CD4-positive, CD25-positive, alpha-beta regulatory T cell (primary cell): ENCODE data around the gene GPR107. TPM values are rescaled to one million over a fixed set of nuclear protein-coding genes. Genes with fewer than 3 reads are reported as not detected.

Source experiments
- ATAC-seq, 2 donors: fragments of 150-1000 bp; cut with Tn5 transposase; one replicate each; pipeline ENCODE4 v1.10.0; 2021; ENCODE audit warnings: low read depth in 2 of 2, moderate number of reproducible peaks in 2 of 2, moderate library complexity in 1 of 2
- DNase-seq, 3 donors: peaks; one replicate each; pipeline versions ENCODE4 v3.0.0 to v3.0.0-alpha.2; 2012 to 2022; ENCODE audit warnings: mixed read lengths in 1 of 3
- H3K27ac ChIP-seq: one replicate; pipeline ENCODE4 v1.7.0; 2013; ENCODE audit warnings: mild to moderate bottlenecking, low read length; ENCODE audit not compliant: insufficient read depth, poor library complexity, severe bottlenecking
- H3K27me3 ChIP-seq: one replicate; pipeline ENCODE4 v1.7.0; 2013; ENCODE audit warnings: low read length; ENCODE audit not compliant: control insufficient read depth, insufficient read depth
- H3K36me3 ChIP-seq: one replicate; pipeline ENCODE4 v1.7.0; 2013; ENCODE audit warnings: mild to moderate bottlenecking, low read length, moderate library complexity; ENCODE audit not compliant: control insufficient read depth, insufficient read depth
- H3K4me1 ChIP-seq: 2 replicates; pipeline ENCODE4 v1.7.0; 2013; ENCODE audit warnings: mild to moderate bottlenecking, low read length; ENCODE audit not compliant: insufficient read depth, control insufficient read depth, poor library complexity, severe bottlenecking
- H3K4me3 ChIP-seq: one replicate; pipeline ENCODE4 v1.7.0; 2013; ENCODE audit warnings: low read depth, mild to moderate bottlenecking, low read length, moderate library complexity
- H3K9me3 ChIP-seq, 2 experiments: 1 replicate in 1 of 2; 2 replicates in 1 of 2; pipeline ENCODE4 v1.7.0; 2013; ENCODE audit warnings: low read length in 2 of 2, mild to moderate bottlenecking in 1 of 2, moderate library complexity in 1 of 2; ENCODE audit not compliant: control insufficient read depth in 2 of 2
- H3K27ac Mint-ChIP-seq, 3 donors: one replicate each; pipeline ENCODE4 v1.8.0; 2020 to 2022; ENCODE audit warnings: mild to moderate bottlenecking in 3 of 3, mixed read lengths in 3 of 3, moderate library complexity in 2 of 3
- H3K27me3 Mint-ChIP-seq: one replicate; pipeline ENCODE4 v1.8.0; 2022; ENCODE audit warnings: mild to moderate bottlenecking, mixed read lengths
- H3K36me3 Mint-ChIP-seq: one replicate; pipeline ENCODE4 v1.8.0; 2020; ENCODE audit warnings: mixed read lengths
- H3K4me1 Mint-ChIP-seq, 4 donors: one replicate each; pipeline ENCODE4 v1.8.0; 2020 to 2022; ENCODE audit warnings: mixed read lengths in 4 of 4, mild to moderate bottlenecking in 1 of 4
- H3K4me3 Mint-ChIP-seq, 4 donors: one replicate each; pipeline ENCODE4 v1.8.0; 2020 to 2022; ENCODE audit warnings: mild to moderate bottlenecking in 4 of 4, mixed read lengths in 4 of 4, moderate library complexity in 3 of 4
- H3K9me3 Mint-ChIP-seq, 7 donors: one replicate each; pipeline ENCODE4 v1.8.0; 2020 to 2022; ENCODE audit warnings: mixed read lengths in 7 of 7, mild to moderate bottlenecking in 3 of 7, moderate library complexity in 2 of 7
- polyA plus RNA-seq, 4 donors: library from polyadenylated mRNA; unstranded; fragments of 300-500 nt; fragmentation: Illumina TruSeq; gene quantifications; one replicate each; pipeline ENCODE4 v1.2.3, GENCODE V29; 2021
- total RNA-seq: library from RNA; stranded (reverse); gene quantifications from one replicate; pipeline ENCODE4 v1.2.3, GENCODE V29; 2022

Gene GPR107
- total and polyA plus RNA-seq, 5 donors from 2014 or later: 2.8 to 29.9 (median 3.3) TPM

DNA sequence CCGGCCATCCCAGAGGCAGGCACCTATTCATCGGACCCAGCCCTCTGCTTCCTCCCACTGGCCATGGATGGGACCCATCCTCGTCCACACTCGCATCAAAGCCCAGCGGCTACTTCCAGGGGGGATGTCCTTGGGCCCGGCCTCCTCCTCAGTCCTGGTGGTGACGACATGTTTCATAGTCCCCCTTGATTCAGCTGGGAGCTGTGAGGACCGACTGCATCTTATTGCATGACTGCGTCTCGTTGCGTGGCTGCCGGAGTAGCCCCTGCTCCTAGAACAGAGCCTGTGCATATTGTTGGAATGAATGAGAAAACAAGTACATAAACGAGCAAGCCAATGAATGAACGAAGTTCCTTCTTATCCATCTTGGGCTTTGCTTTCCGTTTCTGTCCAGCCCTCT is 131.3 kb downstream of the GPR107 start:
- Histone ChIP-seq H3K9me3 (no peaks in the 10 kb centered on the region), H3K4me3 (no peak overlapping the region), H3K27me3 (no peaks in the 10 kb centered on the region), H3K4me1 (no peaks in the 10 kb centered on the region), H3K36me3 (no peaks in the 10 kb centered on the region), H3K27ac (no peak overlapping the region)
- Mint-ChIP-seq H3K4me3 (no peak overlapping the region), H3K27ac (no peak overlapping the region), H3K27me3 (peaks cover 2% of the 10 kb centered on the region), H3K4me1 (no peaks in the 10 kb centered on the region), H3K36me3 (no peaks in the 10 kb centered on the region), H3K9me3 (peaks cover 0 to 1% (median 0%) of the 10 kb centered on the region in 7 donors)
- no peak for ATAC-seq
- no peak for DNase-seq

DNA sequence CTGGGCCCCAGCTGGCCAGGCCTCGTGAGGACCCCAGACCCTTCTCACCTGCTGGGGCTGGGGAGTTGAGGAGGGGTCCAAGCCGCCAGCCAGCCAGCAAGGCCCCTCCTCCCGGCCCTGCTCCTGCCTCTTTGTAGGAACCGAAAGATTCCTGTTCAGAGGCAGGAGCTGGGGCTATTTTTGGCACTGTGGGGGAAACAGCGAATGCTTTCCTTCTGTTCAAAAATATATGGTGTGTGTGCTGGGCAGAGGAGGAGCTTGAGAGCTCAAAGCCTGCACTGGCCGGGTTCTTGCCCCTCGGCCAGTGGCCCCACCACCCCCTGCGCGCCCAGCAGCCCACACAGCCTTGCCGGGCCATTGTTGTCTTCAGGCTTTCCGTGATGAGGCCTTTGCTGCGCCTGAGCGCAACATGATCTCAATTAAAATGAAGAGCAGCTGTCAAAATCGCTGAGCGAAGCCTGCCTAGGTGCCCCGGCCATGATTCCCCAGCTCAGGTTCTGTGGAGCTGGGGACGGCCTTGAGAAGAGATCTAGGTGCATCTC is 131.9 kb downstream of the GPR107 start:
- H3K9me3 ChIP-seq: no peaks in the 10 kb centered on the region
- H3K4me3 Mint-ChIP-seq: peak overlapping the region in 1 of 4 donors; percentile 10
- no peaks in the 10 kb centered on the region for H3K4me1 Mint-ChIP-seq
- no peak overlapping the region for H3K27ac Mint-ChIP-seq
- no peaks in the 10 kb centered on the region for H3K27me3 ChIP-seq
- H3K4me1 ChIP-seq: no peaks in the 10 kb centered on the region
- H3K9me3 Mint-ChIP-seq: peaks cover 0 to 1% (median 0%) of the 10 kb centered on the region in 7 donors
- H3K27me3 Mint-ChIP-seq: no peaks in the 10 kb centered on the region
- no peaks in the 10 kb centered on the region for H3K36me3 ChIP-seq
- ATAC-seq (no peak), DNase-seq (no peak)
- no peak overlapping the region for H3K4me3 ChIP-seq
- no peaks in the 10 kb centered on the region for H3K36me3 Mint-ChIP-seq
- H3K27ac ChIP-seq: no peak overlapping the region

DNA sequence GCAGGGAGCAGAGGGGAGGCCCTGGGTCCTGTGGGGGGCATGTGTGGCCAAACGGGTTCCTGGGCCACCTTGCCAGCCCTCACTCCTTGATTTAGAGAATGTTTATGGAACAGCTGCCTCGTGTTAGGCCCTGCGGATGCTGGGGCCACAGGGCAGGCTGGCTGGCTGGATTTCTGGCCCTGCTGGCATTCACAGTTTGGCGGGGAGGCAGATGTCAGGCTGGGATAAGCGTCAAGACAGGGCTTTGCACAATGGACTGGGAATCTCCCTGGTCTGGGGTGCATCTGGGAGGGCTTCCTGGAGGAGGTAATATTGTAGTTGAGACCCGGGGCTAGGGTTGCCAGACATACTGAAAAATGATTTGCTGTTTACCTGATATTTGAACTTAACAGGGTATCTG is 132.3 kb downstream of the GPR107 start:
- no peak for DNase-seq
- Mint-ChIP-seq H3K4me1 (no peaks in the 10 kb centered on the region), H3K4me3 (no peak overlapping the region), H3K36me3 (no peaks in the 10 kb centered on the region), H3K9me3 (peaks cover 0 to 1% (median 0%) of the 10 kb centered on the region in 7 donors), H3K27me3 (no peaks in the 10 kb centered on the region), H3K27ac (no peak overlapping the region)
- Histone ChIP-seq H3K4me1 (no peaks in the 10 kb centered on the region), H3K27ac (no peak overlapping the region), H3K36me3 (no peaks in the 10 kb centered on the region), H3K9me3 (no peaks in the 10 kb centered on the region), H3K4me3 (no peak overlapping the region), H3K27me3 (no peaks in the 10 kb centered on the region)
- ATAC-seq: no peak

DNA sequence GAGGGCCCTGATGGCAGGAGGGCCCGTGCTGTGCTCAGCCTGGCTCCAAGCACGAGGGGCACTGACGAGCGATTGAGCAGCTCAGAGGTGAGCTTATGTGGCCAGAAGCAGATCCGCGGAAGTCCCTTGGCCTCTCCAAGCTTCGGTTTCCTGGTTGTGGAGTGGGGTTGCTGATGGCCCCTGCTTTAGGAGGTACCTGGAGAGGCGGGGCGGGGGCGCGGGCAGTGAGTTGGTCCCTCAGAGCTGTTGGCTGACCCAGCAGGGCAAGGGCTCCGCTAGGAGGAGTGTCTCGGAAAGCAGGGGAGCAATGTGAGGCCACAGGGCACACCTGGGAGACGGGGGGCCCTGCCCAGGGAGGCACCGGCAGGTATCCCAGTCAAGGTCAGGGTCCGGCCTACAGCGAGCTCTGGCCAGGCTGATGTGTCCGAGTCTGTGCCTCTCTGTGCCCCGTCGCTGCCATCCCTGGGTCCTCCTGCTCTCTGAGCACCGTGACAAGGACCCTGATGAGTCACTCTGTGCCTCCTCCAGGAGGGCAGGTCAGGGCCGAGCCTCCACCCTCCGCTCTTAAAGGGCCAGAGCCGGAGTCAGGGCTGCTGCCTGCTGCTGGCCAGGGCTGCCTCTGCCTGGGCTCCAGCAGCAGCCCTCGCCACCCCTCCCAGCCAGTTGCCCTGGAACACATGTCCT is 133.3 kb downstream of the GPR107 start:
- DNase-seq (no peak), ATAC-seq (no peak)
- Mint-ChIP-seq H3K4me3 (no peak overlapping the region), H3K36me3 (no peaks in the 10 kb centered on the region), H3K4me1 (no peaks in the 10 kb centered on the region), H3K9me3 (no peaks in the 10 kb centered on the region), H3K27ac (no peak overlapping the region), H3K27me3 (no peaks in the 10 kb centered on the region)
- H3K36me3 ChIP-seq: no peaks in the 10 kb centered on the region
- no peaks in the 10 kb centered on the region for H3K4me1 ChIP-seq
- no peak overlapping the region for H3K4me3 ChIP-seq
- no peak overlapping the region for H3K27ac ChIP-seq
- no peaks in the 10 kb centered on the region for H3K9me3 ChIP-seq
- no peaks in the 10 kb centered on the region for H3K27me3 ChIP-seq

DNA sequence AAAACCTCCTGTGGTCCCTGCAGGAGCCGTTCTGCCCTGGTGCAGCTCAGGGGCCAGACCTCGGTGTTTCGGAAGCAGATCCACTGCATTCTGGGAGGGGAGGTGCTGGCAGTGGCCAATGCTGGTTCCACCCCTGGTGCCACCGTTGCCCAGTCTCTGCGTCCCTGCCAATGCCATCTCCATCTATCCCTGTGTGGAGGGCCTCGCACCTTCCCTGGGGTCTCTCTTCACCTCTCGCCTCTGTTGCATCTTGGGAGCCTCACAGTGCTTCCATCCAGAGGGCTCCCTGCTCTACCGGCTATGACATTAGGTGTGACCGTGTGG is 133.8 kb downstream of the GPR107 start:
- ATAC-seq (no peak), DNase-seq (no peak)
- Mint-ChIP-seq H3K4me3 (no peak overlapping the region), H3K4me1 (no peaks in the 10 kb centered on the region), H3K27ac (no peak overlapping the region), H3K9me3 (no peaks in the 10 kb centered on the region), H3K27me3 (no peaks in the 10 kb centered on the region), H3K36me3 (no peaks in the 10 kb centered on the region)
- no peak overlapping the region for H3K4me3 ChIP-seq
- H3K9me3 ChIP-seq: no peaks in the 10 kb centered on the region
- H3K27ac ChIP-seq: no peak overlapping the region
- H3K27me3 ChIP-seq: no peaks in the 10 kb centered on the region
- H3K4me1 ChIP-seq: no peaks in the 10 kb centered on the region
- no peaks in the 10 kb centered on the region for H3K36me3 ChIP-seq

DNA sequence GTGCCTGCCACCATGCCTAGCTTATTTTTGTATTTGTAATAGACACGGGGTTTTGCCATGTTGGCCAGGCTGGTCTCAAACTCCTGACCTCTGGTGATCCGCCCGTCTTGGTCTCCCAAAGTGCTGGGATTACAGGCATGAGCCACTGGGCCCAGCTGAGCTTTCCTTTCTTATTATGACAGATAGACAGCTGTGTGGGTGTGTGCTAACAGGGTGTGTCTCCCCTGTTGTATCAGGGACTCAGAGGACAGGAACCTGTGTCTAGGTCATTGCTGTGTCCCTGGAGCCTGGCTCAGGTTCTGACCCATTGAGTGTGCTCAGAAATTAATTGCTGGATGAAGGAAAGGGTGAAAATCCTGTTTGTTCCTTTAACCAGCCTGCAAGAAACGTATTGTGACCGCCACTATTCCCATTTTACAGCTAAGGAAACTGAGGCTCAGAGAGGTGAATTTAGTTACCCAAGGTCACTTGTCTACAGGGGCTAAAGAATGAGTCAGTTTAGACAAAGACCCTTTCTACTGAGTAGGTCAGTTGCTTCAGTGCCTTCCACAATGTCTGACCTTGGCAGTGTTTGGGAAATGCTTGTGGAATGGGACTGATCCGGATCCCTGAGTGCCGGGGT is 135.3 kb downstream of the GPR107 start:
- no peak for ATAC-seq
- no peaks in the 10 kb centered on the region for H3K4me1 Mint-ChIP-seq
- no peaks in the 10 kb centered on the region for H3K27me3 Mint-ChIP-seq
- no peaks in the 10 kb centered on the region for H3K36me3 Mint-ChIP-seq
- no peaks in the 10 kb centered on the region for H3K4me1 ChIP-seq
- no peaks in the 10 kb centered on the region for H3K9me3 ChIP-seq
- no peak overlapping the region for H3K27ac ChIP-seq
- no peak overlapping the region for H3K4me3 Mint-ChIP-seq
- no peak for DNase-seq
- H3K4me3 ChIP-seq: no peak overlapping the region
- H3K36me3 ChIP-seq: no peaks in the 10 kb centered on the region
- H3K9me3 Mint-ChIP-seq: no peaks in the 10 kb centered on the region
- no peaks in the 10 kb centered on the region for H3K27me3 ChIP-seq
- H3K27ac Mint-ChIP-seq: no peak overlapping the region

Other genes starting within 250 kb of the GPR107 start
- gene TOR1A, start 229.8 kb upstream of the GPR107 start, total RNA-seq: 19.3 TPM
- 10 to 100 TPM; 63.6 to 72.7 (median 69.6) TPM for gene TOR1A, start 229.8 kb upstream of the GPR107 start, polyA plus RNA-seq
- gene C9orf78, start 218.6 kb upstream of the GPR107 start, total RNA-seq: 91.6 TPM
- 100 to 1,000 TPM; 155 to 196 (median 170) TPM for gene C9orf78, start 218.6 kb upstream of the GPR107 start, polyA plus RNA-seq
- 116 TPM for gene USP20, start 218.4 kb upstream of the GPR107 start, total RNA-seq
- 10 to 100 TPM; 37.1 to 54.7 (median 46.9) TPM for gene USP20, start 218.4 kb upstream of the GPR107 start, polyA plus RNA-seq
- gene FNBP1, start 10.7 kb upstream of the GPR107 start, total RNA-seq: 253 TPM
- gene FNBP1, start 10.7 kb upstream of the GPR107 start, polyA plus RNA-seq: 100 to 1,000 TPM; 147 to 218 (median 188) TPM
- 0.22 TPM for gene NCS1, start 118.5 kb downstream of the GPR107 start, total RNA-seq
- not detected for gene NCS1, start 118.5 kb downstream of the GPR107 start, polyA plus RNA-seq
- gene HMCN2, start 211.9 kb downstream of the GPR107 start, total RNA-seq: not detected
- not detected for gene HMCN2, start 211.9 kb downstream of the GPR107 start, polyA plus RNA-seq